HG03457 (cell line): ENCODE results near the gene FBP1.

Experiments
- ATAC-seq: cut with Tn5 transposase; IDR thresholded peaks from one replicate; pipeline ENCODE4 v1.9.1; 2021; ENCODE audit warnings: moderate number of reproducible peaks; ENCODE audit not compliant: unreplicated experiment

Gene FBP1

GRCh38 chr9:94639061-94639998 lies at the start of gene FBP1:
Gene FBP1, minus strand, starts transcription at chr9:94639518. Its CDS starts 208 bp downstream, at chr9:94639310.
- no peak for ATAC-seq

- ATAC-seq: no peak
These were observed 48.1 kb upstream of the FBP1 start for GRCh38 chr9:94687451-94687850.

- no peak for ATAC-seq
These were observed 46.0 kb upstream of the FBP1 start for GRCh38 chr9:94685359-94685758.

- no peak for ATAC-seq
These were observed 42.2 kb upstream of the FBP1 start for GRCh38 chr9:94681508-94681907.

- no peak for ATAC-seq
These were observed 41.3 kb upstream of the FBP1 start for GRCh38 chr9:94680621-94681020.

- no peak for ATAC-seq
These were observed 40.7 kb upstream of the FBP1 start for GRCh38 chr9:94680020-94680419.

GRCh38 chr9:94679587-94679986 lies 40.3 kb upstream of the FBP1 start:
- no peak for ATAC-seq

GRCh38 chr9:94677929-94678328 lies 38.6 kb upstream of the FBP1 start:
- ATAC-seq: no peak

GRCh38 chr9:94676446-94677131 lies 37.3 kb upstream of the FBP1 start:
- ATAC-seq: no peak

- no peak for ATAC-seq
These were observed 35.9 kb upstream of the FBP1 start for GRCh38 chr9:94675008-94675881.

GRCh38 chr9:94672811-94673487 lies 33.6 kb upstream of the FBP1 start:
- no peak for ATAC-seq

- no peak for ATAC-seq
These were observed 29.8 kb upstream of the FBP1 start for GRCh38 chr9:94668928-94669729.

- no peak for ATAC-seq
These were observed 29.2 kb upstream of the FBP1 start for GRCh38 chr9:94668418-94668927.

- ATAC-seq: no peak
These were observed 27.2 kb upstream of the FBP1 start for GRCh38 chr9:94666364-94667099.

- ATAC-seq: no peak
These were observed 26.3 kb upstream of the FBP1 start for GRCh38 chr9:94665613-94666012.

GRCh38 chr9:94664801-94665200 lies 25.5 kb upstream of the FBP1 start:
- no peak for ATAC-seq

GRCh38 chr9:94663640-94664039 lies 24.3 kb upstream of the FBP1 start:
- no peak for ATAC-seq

- ATAC-seq: no peak
These were observed 23.8 kb upstream of the FBP1 start for GRCh38 chr9:94663140-94663539.
